MM.1S (cell line): ENCODE results near the gene FGGY.

ENCODE experiments used
- DNase-seq: peaks from one replicate; pipeline ENCODE4 v3.0.0-alpha.2; 2015
- H2AFZ ChIP-seq: fragments of 300-600 bp; sonication (generic); 2 replicates; pipeline ENCODE4 v1.6.0; 2016; ENCODE audit warnings: antibody characterized with exemption, low read length
- H3F3A ChIP-seq: fragments of 300-600 bp; sonication (generic); 2 replicates; pipeline ENCODE4 v1.6.1; 2016; ENCODE audit warnings: mild to moderate bottlenecking, antibody characterized with exemption, low read length, moderate library complexity, mixed read lengths; ENCODE audit not compliant: insufficient read depth
- H3K27ac ChIP-seq: fragments of 300-600 bp; sonication (generic); 2 replicates; pipeline ENCODE4 v1.5.1; 2016; ENCODE audit warnings: mild to moderate bottlenecking, low read length
- H3K27me3 ChIP-seq: fragments of 300-600 bp; sonication (generic); replicated peaks from 2 replicates; pipeline ENCODE4 v1.6.0; 2016; ENCODE audit warnings: low read length; ENCODE audit not compliant: insufficient read depth
- H3K36me3 ChIP-seq: fragments of 300-600 bp; sonication (generic); replicated peaks from 2 replicates; pipeline ENCODE4 v1.6.1; 2016; ENCODE audit warnings: mild to moderate bottlenecking, low read length, mixed read lengths; ENCODE audit not compliant: insufficient read depth
- H3K4me1 ChIP-seq: fragments of 300-600 bp; sonication (generic); 2 replicates; pipeline ENCODE4 v1.6.1; 2016; ENCODE audit warnings: low read length, mixed read lengths
- H3K4me2 ChIP-seq: fragments of 300-600 bp; sonication (generic); 2 replicates; pipeline ENCODE4 v1.6.0; 2016; ENCODE audit warnings: low read depth, low read length
- H3K4me3 ChIP-seq: fragments of 300-600 bp; sonication (generic); 2 replicates; pipeline ENCODE4 v1.5.1; 2016; ENCODE audit warnings: low read length, mixed read lengths
- H3K79me2 ChIP-seq: fragments of 300-600 bp; sonication (generic); 2 replicates; pipeline ENCODE4 v1.6.1; 2016; ENCODE audit warnings: mixed run types, low read length, mixed read lengths
- H3K9ac ChIP-seq: fragments of 300-600 bp; sonication (generic); 2 replicates; pipeline ENCODE4 v1.6.1; 2016; ENCODE audit warnings: low read length, mixed read lengths
- H3K9me2 ChIP-seq: fragments of 300-600 bp; sonication (generic); replicated peaks from 2 replicates; pipeline ENCODE4 v1.6.1; 2016; ENCODE audit warnings: mild to moderate bottlenecking, low read length, mixed read lengths; ENCODE audit not compliant: insufficient read depth
- H3K9me3 ChIP-seq: fragments of 300-600 bp; sonication (generic); replicated peaks from 2 replicates; pipeline ENCODE4 v1.6.1; 2016; ENCODE audit warnings: mild to moderate bottlenecking, low read length, mixed read lengths; ENCODE audit not compliant: insufficient read depth
- H4K20me1 ChIP-seq: fragments of 300-600 bp; sonication (generic); 2 replicates; pipeline ENCODE4 v1.6.1; 2016; ENCODE audit warnings: mild to moderate bottlenecking, low read length, moderate library complexity, mixed read lengths; ENCODE audit not compliant: insufficient read depth
- CTCF ChIP-seq: fragments of 300-600 bp; sonication (generic); IDR thresholded peaks from 2 replicates; pipeline ENCODE4 v1.5.1; 2016; ENCODE audit warnings: antibody characterized with exemption, low read length, mixed read lengths
- EZH2 ChIP-seq: fragments of 300-600 bp; sonication (generic); optimal IDR thresholded peaks from 2 replicates; pipeline ENCODE3; 2017; ENCODE audit warnings: low read depth, mild to moderate bottlenecking, antibody characterized with exemption, low read length, mixed read lengths
- EZH2phosphoT487 ChIP-seq: fragments of 300-600 bp; sonication (generic); IDR thresholded peaks from 2 replicates; pipeline ENCODE4 v1.6.1; 2018; ENCODE audit warnings: antibody characterized with exemption, low read length

Gene FGGY

DNA sequence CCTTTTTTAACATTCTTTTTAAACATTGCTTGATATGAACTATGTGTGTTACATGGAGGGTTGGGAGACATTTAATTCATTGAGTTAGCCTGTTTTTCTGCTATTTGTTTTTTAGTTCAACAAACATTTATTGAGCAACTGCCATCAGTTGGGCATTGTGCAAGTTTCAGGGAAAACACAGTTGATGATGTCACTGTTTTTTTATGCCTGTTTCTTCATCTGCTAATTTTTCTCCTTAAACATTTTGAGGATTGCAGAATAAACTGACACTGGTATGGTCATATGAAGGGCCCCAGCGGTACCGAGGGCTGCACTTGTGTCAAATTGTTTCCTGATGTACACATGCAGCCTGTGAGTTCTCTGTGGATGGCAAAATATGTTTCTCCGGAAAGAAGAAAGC, 253.0 kb downstream of the FGGY start:
- no peak for DNase-seq
- no peak overlapping the region for H2AFZ ChIP-seq
- no peak overlapping the region for H3K4me2 ChIP-seq
- 0 out of 2 replicates have a peak, but pooled peaks cover under 1% of the 10 kb centered on the region for H3K4me1 ChIP-seq
- no peaks in the 10 kb centered on the region for H3K27me3 ChIP-seq
- no peak overlapping the region for H3K4me3 ChIP-seq
- H3K9ac ChIP-seq: no peak overlapping the region
- H3F3A ChIP-seq: no peaks in the 10 kb centered on the region
- no peaks in the 10 kb centered on the region for H4K20me1 ChIP-seq
- no peak overlapping the region for H3K27ac ChIP-seq
- no peaks in the 10 kb centered on the region for H3K9me2 ChIP-seq
- no peaks in the 10 kb centered on the region for H3K79me2 ChIP-seq
- no peaks in the 10 kb centered on the region for H3K9me3 ChIP-seq
- no peak for TF ChIP-seq EZH2
- TF ChIP-seq EZH2phosphoT487: no peak
- TF ChIP-seq CTCF: no peak
- H3K36me3 ChIP-seq: no peaks in the 10 kb centered on the region

GRCh38 chr1:59552007-59552406, 255.1 kb downstream of the FGGY start:
- TF ChIP-seq EZH2phosphoT487 (no peak), EZH2 (no peak), CTCF (no peak)
- H3K9ac ChIP-seq: no peak overlapping the region

DNA sequence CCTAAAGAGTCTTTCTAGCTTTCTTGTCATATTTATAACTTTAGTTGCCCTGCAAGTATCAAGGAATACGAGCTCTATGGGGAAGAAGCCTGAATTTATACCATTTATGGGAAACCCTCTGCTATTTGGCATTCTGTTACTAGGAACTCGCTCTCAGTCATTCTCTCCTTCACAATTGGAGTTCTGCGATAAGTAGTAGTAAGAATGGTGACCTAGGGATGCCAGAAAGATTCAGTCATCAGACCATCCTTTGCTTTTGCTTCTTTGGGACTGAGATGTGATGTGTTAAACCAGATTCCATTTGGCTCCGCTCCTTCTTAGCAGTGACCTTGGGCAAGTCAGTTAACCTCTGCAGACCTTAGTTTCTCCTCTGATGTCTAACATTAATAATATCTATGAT, 256.5 kb downstream of the FGGY start:
- Histone ChIP-seq H4K20me1 (no peaks in the 10 kb centered on the region), H3K4me1 (no peaks in the 10 kb centered on the region), H3K9me3 (no peaks in the 10 kb centered on the region), H3K4me3 (no peak overlapping the region), H3K79me2 (no peaks in the 10 kb centered on the region), H3K36me3 (no peaks in the 10 kb centered on the region), H3K27me3 (no peaks in the 10 kb centered on the region), H3F3A (no peaks in the 10 kb centered on the region), H2AFZ (no peak overlapping the region), H3K9me2 (no peaks in the 10 kb centered on the region), H3K4me2 (no peak overlapping the region), H3K9ac (no peak overlapping the region), H3K27ac (no peak overlapping the region)
- TF ChIP-seq EZH2: no peak
- DNase-seq: no peak

More at GRCh38 chr1:59552007-59552406, 255.1 kb downstream of the FGGY start:
- Histone ChIP-seq H4K20me1 (no peaks in the 10 kb centered on the region), H3K9me2 (no peaks in the 10 kb centered on the region), H3K4me3 (no peak overlapping the region), H3K27ac (no peak overlapping the region), H3K9me3 (no peaks in the 10 kb centered on the region), H3F3A (no peaks in the 10 kb centered on the region), H3K27me3 (no peaks in the 10 kb centered on the region), H2AFZ (no peak overlapping the region), H3K36me3 (no peaks in the 10 kb centered on the region), H3K4me2 (no peak overlapping the region), H3K79me2 (no peaks in the 10 kb centered on the region), H3K4me1 (no peaks in the 10 kb centered on the region)
- DNase-seq: no peak

DNA sequence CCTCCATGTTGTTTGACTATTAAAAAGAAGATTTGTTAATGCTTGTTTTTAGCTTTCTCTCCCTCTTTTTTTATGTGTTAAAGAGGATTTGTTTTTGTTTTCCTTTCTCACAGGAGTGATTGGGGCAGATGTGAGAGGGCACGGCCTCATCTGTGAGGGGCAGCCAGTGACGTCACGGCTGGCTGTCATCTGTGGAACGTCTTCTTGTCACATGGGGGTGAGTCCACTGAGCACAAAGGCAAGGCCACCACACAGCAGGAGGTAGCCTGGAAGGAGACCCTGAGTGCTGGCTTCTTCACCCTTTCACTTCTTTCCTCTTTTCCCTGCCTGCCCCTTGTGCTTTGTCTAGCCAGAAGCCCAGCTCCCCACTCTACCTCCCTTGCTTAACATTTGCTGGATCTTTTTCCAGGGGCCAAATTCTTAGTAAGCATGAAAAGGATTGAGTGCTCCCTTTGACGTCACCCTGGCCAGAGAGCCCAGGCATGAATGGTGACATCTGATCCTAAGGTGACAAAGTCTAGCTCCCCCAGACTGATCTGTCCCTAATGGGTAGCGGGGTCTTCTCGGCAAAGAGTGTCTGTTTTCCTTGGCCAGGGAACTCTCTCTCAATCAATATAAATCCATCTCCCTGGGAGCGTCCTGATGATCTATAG, 257.2 kb downstream of the FGGY start:
- Histone ChIP-seq H3K79me2 (no peaks in the 10 kb centered on the region), H3K9me3 (no peaks in the 10 kb centered on the region), H3K4me2 (no peak overlapping the region), H3K4me1 (no peaks in the 10 kb centered on the region), H3K9me2 (no peaks in the 10 kb centered on the region), H3K27me3 (no peaks in the 10 kb centered on the region), H3F3A (no peaks in the 10 kb centered on the region), H3K36me3 (no peaks in the 10 kb centered on the region), H3K4me3 (no peak overlapping the region), H3K9ac (no peak overlapping the region), H3K27ac (no peak overlapping the region), H2AFZ (no peak overlapping the region), H4K20me1 (no peaks in the 10 kb centered on the region)
- TF ChIP-seq CTCF (no peak), EZH2 (no peak), EZH2phosphoT487 (no peak)
- DNase-seq: no peak
